Measurements from ENCODE around the gene SIRT4. TPM values are rescaled to one million over a fixed set of nuclear protein-coding genes. Genes with fewer than 3 reads are reported as not detected.

Gene SIRT4
- total and polyA plus RNA-seq, 2 of the 8 experiments (the other 6 are each of a cell fraction or from before 2014, with no cell fraction given): 3.8 to 4.1 TPM

GRCh38 chr12:120264904-120265472, 37.1 kb upstream of the SIRT4 start:
- H2BK120ac ChIP-seq (replicated peaks; ENCODE audit: low read depth, low read length): no peak overlapping the region
- H2BK20ac ChIP-seq (ENCODE audit: low read length): no peak overlapping the region; the same call in 1 of the 2 replicates
- FAIRE-seq: no peak
- peaks cover 7 to 14% of the 10 kb centered on the region in 2 experiments for H4K20me1 ChIP-seq (replicated peaks in 1 of 2; ENCODE audit: control insufficient read depth in 1 of 2, insufficient read depth in 2 of 2, low read length in 2 of 2)
- H3K4me3 ChIP-seq (ENCODE audit: extremely low read depth in 1 of 4, insufficient read depth in 2 of 4, low read depth in 3 of 4, low read length in 4 of 4): peak overlapping the region; percentile 65 to 85 (median 80)
- H2AFZ ChIP-seq (ENCODE audit: low read length): no peak overlapping the region
- peak overlapping the region; percentile 83 for H3K27ac ChIP-seq (ENCODE audit: low read depth, low read length)
- H3K56ac ChIP-seq (replicated peaks; ENCODE audit: insufficient read length, low read depth, low read length): peak overlapping the region; percentile 74
- H2BK5ac ChIP-seq (ENCODE audit: low read depth, low read length): 0 out of 2 replicates have a peak overlapping the region, but pooled peaks have one; percentile 44
- H2BK15ac ChIP-seq (ENCODE audit: low read length): no peak overlapping the region
- H3K14ac ChIP-seq (ENCODE audit: insufficient read length): no peak overlapping the region
- H4K5ac ChIP-seq (ENCODE audit: insufficient read length, low read depth, low read length): no peak overlapping the region
- H3K79me2 ChIP-seq (ENCODE audit: control insufficient read depth in 1 of 2, insufficient read depth in 2 of 2, low read length in 2 of 2): peaks cover 35 to 52% of the 10 kb centered on the region in 2 experiments
- WGBS, 2 experiments (ENCODE audit: extremely low coverage in 1 of 2, insufficient coverage in 1 of 2, insufficient read length in 1 of 2, insufficient replicate concordance in 2 of 2, low coverage in 1 of 2, low lambda C conversion rate in 2 of 2, missing lambda C conversion rate in 1 of 2): 4% methylated on average over 15 of the region's 29 CpGs; no CpG with 5 or more reads in 1 of the 2 experiments
- H3K18ac ChIP-seq (ENCODE audit: extremely low read depth, low read length): no peak overlapping the region; the same call in 1 of the 2 replicates
- H3K79me1 ChIP-seq (ENCODE audit: low read depth, low read length): peaks cover 21% of the 10 kb centered on the region
- H2BK12ac ChIP-seq (ENCODE audit: low read depth, low read length): no peak overlapping the region
- H3K36me3 ChIP-seq (ENCODE audit: control insufficient read depth in 2 of 4, insufficient read depth in 4 of 4, low read length in 3 of 4): no peaks in the 10 kb centered on the region
- ChIA-PET CTCF (ENCODE audit: partially characterized antibody) (interaction anchor here (0.6 to 34.8 kb wide), 14 partner anchors 8 to 148 kb away, joined by 3 to 930 read pairs (median 5); partner anchors contain the start of genes RAB35, RNU4-2, RPLP0 and SIRT4), POLR2A (ENCODE audit: partially characterized antibody) (interaction anchor here (0.9 to 88.3 kb wide), 5 partner anchors 2 to 172 kb away, joined by 3 to 4270 read pairs (median 4); partner anchors contain the start of genes GCN1, PXN, RNU4-1 and RNU4-2)
- peak overlapping the region; percentile 34 for H3K4ac ChIP-seq (replicated peaks; ENCODE audit: insufficient read length, low read depth, low read length)
- H2AK5ac ChIP-seq (ENCODE audit: low read depth, low read length): no peak overlapping the region
- no peaks in the 10 kb centered on the region for H3K27me3 ChIP-seq (replicated peaks in 1 of 4; ENCODE audit: control insufficient read depth in 3 of 4, extremely low read depth in 1 of 4, insufficient read depth in 3 of 4, low read length in 3 of 4)
- H3K4me1 ChIP-seq (replicated peaks in 1 of 4; ENCODE audit: control insufficient read depth in 3 of 4, insufficient read depth in 4 of 4, low read length in 3 of 4): peaks cover 15 to 30% (median 19%) of the 10 kb centered on the region in 4 experiments
- H4K8ac ChIP-seq (ENCODE audit: extremely low read depth, insufficient read depth, low read length): peak overlapping the region; percentile 83; the same call in 1 of the 2 replicates
- no peak for DNase-seq (ENCODE audit: low read depth in 1 of 2, low spot score in 2 of 2)
- H4K91ac ChIP-seq (replicated peaks; ENCODE audit: insufficient read length, low read length): no peak overlapping the region
- peak overlapping the region; percentile 35 to 94 (median 77) for H3K9ac ChIP-seq (replicated peaks in 1 of 4; ENCODE audit: extremely low read depth in 1 of 4, low read depth in 3 of 4, low read length in 3 of 4)
- peaks cover 8% of the 10 kb centered on the region; the same call in 1 of the 2 replicates for H3K23me2 ChIP-seq (ENCODE audit: low read depth, low read length)
- TF ChIP-seq TAF1 (IDR thresholded peaks at IDR 0.05; ENCODE audit: low read depth, low read length) (0 out of 2 replicates have a peak, but pooled peaks have one; percentile 36), CHD2 (IDR thresholded peaks at IDR 0.05; ENCODE audit: low read length) (no peak), CHD1 (IDR thresholded peaks at IDR 0.05; ENCODE audit: low read depth, low read length) (no peak)
- peak overlapping the region; percentile 92 to 96 for H3K4me2 ChIP-seq (ENCODE audit: insufficient read depth in 1 of 2, low read depth in 2 of 2, low read length in 2 of 2)
- no peaks in the 10 kb centered on the region for H3K9me3 ChIP-seq (ENCODE audit: insufficient read depth in 2 of 2, low read depth in 1 of 2, low read length in 1 of 2)
- H3K23ac ChIP-seq (ENCODE audit: insufficient read length): no peak overlapping the region

Measured in H1 (cell line).